IMR-90 (cell line): ENCODE measurements around the gene MORC1. TPM values are rescaled to one million over a fixed set of nuclear protein-coding genes. Genes with fewer than 3 reads are reported as not detected.

ENCODE experiments used
- ATAC-seq: fragments of 200-7000 bp; cut with Tn5 transposase; 2 replicates; pipeline ENCODE4 v1.9.1; 2020; ENCODE audit warnings: low read depth, mild to moderate bottlenecking, moderate library complexity
- BruUV-seq: library from RNA; stranded (reverse); fragments of 400-500 nt; replicated peaks from 2 replicates; lab custom pipeline; 2021; lab: Mats Ljungman, UMichigan
- CTCF ChIA-PET: fragments of 300-600 bp; formaldehyde crosslinking; extraction: SDS; loops from one replicate; lab custom pipeline; 2021; ENCODE audit warnings: antibody characterized with exemption; lab: Yijun Ruan, JAX
- POLR2A ChIA-PET: fragments of 300-600 bp; sonication (Branson Sonifier 250); formaldehyde crosslinking; loops from one replicate; lab custom pipeline; 2022; ENCODE audit warnings: antibody characterized with exemption; ENCODE audit not compliant: unreplicated experiment; lab: Charles Lee
- DNase-seq: peaks from one replicate; pipeline ENCODE4 v3.0.0; 2013
- H2AFZ ChIP-seq: replicated peaks from 2 replicates; pipeline ENCODE3; 2013; ENCODE audit warnings: low read length, mild to moderate bottlenecking; ENCODE audit not compliant: poor library complexity
- H2AK5ac ChIP-seq: 2 replicates; pipeline ENCODE4 v1.6.1; 2013; ENCODE audit warnings: low read depth, low read length, inconsistent platforms
- H2AK9ac ChIP-seq: replicated peaks from 2 replicates; pipeline ENCODE3; 2013; ENCODE audit warnings: mild to moderate bottlenecking, low read depth, low read length, moderate library complexity; ENCODE audit not compliant: poor library complexity
- H2BK120ac ChIP-seq: 2 replicates; pipeline ENCODE4 v1.6.1; 2013; ENCODE audit warnings: low read depth, low read length, inconsistent platforms
- H2BK15ac ChIP-seq: 3 replicates; pipeline ENCODE4 v1.6.1; 2013; ENCODE audit warnings: low read depth, low read length, inconsistent platforms
- H2BK20ac ChIP-seq: 2 replicates; pipeline ENCODE4 v1.6.1; 2013; ENCODE audit warnings: low read depth, mild to moderate bottlenecking, inconsistent platforms, low read length, moderate library complexity
- H2BK5ac ChIP-seq: 2 replicates; pipeline ENCODE4 v1.6.1; 2013; ENCODE audit warnings: mild to moderate bottlenecking, low read depth, low read length, inconsistent platforms; ENCODE audit not compliant: poor library complexity, severe bottlenecking
- H3K14ac ChIP-seq: replicated peaks from 2 replicates; pipeline ENCODE4 v1.6.1; 2013; ENCODE audit warnings: low read depth, low read length, inconsistent platforms
- H3K18ac ChIP-seq: 2 replicates; pipeline ENCODE4 v1.6.1; 2013; ENCODE audit warnings: low read depth, low read length, control low read depth
- H3K23ac ChIP-seq: 2 replicates; pipeline ENCODE4 v1.6.1; 2013; ENCODE audit warnings: low read depth, low read length, inconsistent platforms
- H3K27ac ChIP-seq: 2 replicates; pipeline ENCODE4 v1.5.1; 2013; ENCODE audit warnings: mild to moderate bottlenecking, control low read depth, low read length; ENCODE audit not compliant: insufficient read depth
- H3K27me3 ChIP-seq: 2 replicates; pipeline ENCODE4 v1.6.1; 2013; ENCODE audit warnings: low read length; ENCODE audit not compliant: control insufficient read depth, insufficient read depth
- H3K36me3 ChIP-seq: 2 replicates; pipeline ENCODE4 v1.6.1; 2013; ENCODE audit warnings: low read length, mixed read lengths; ENCODE audit not compliant: control insufficient read depth, insufficient read depth
- H3K4ac ChIP-seq: 2 replicates; pipeline ENCODE4 v1.6.1; 2013; ENCODE audit warnings: low read depth, low read length, inconsistent platforms
- H3K4me1 ChIP-seq: 2 replicates; pipeline ENCODE4 v1.6.1; 2013; ENCODE audit warnings: low read length, mixed read lengths; ENCODE audit not compliant: control insufficient read depth, insufficient read depth
- H3K4me2 ChIP-seq: 2 replicates; pipeline ENCODE4 v1.6.1; 2013; ENCODE audit warnings: low read depth, mild to moderate bottlenecking, control low read depth, low read length, moderate library complexity
- H3K4me3 ChIP-seq: 2 replicates; pipeline ENCODE4 v1.5.1; 2013; ENCODE audit warnings: low read depth, mild to moderate bottlenecking, control low read depth, low read length, moderate library complexity; ENCODE audit not compliant: insufficient read depth
- H3K56ac ChIP-seq: 2 replicates; pipeline ENCODE4 v1.6.1; 2013; ENCODE audit warnings: low read length, inconsistent platforms; ENCODE audit not compliant: insufficient read depth; ENCODE audit errors: extremely low read depth
- H3K79me1 ChIP-seq, 2 experiments: 2 replicates each; pipeline ENCODE4 v1.6.1; 2013; ENCODE audit warnings: low read length in 2 of 2, inconsistent platforms in 1 of 2, low read depth in 1 of 2
- H3K9ac ChIP-seq: 2 replicates; pipeline ENCODE4 v1.6.1; 2013; ENCODE audit warnings: low read depth, low read length, control low read depth
- H3K9me1 ChIP-seq: 2 replicates; pipeline ENCODE4 v1.6.1; 2013; ENCODE audit warnings: low read length, inconsistent platforms; ENCODE audit not compliant: insufficient read depth
- H3K9me3 ChIP-seq: 2 replicates; pipeline ENCODE4 v1.6.1; 2013; ENCODE audit warnings: low read length; ENCODE audit not compliant: control insufficient read depth, insufficient read depth
- H4K20me1 ChIP-seq: 2 replicates; pipeline ENCODE4 v1.6.1; 2013; ENCODE audit warnings: low read length, inconsistent platforms; ENCODE audit not compliant: insufficient read depth
- H4K5ac ChIP-seq: 2 replicates; pipeline ENCODE4 v1.6.1; 2013; ENCODE audit warnings: mild to moderate bottlenecking, low read depth, low read length, control low read depth
- H4K8ac ChIP-seq, 2 experiments: 2 replicates each; pipeline ENCODE4 v1.6.1; 2013; ENCODE audit warnings: low read depth in 2 of 2, low read length in 2 of 2, control low read depth in 1 of 2, inconsistent platforms in 1 of 2
- H4K91ac ChIP-seq: 2 replicates; pipeline ENCODE4 v1.6.1; 2013; ENCODE audit warnings: low read depth, low read length, inconsistent platforms; ENCODE audit not compliant: insufficient read depth
- BHLHE40 ChIP-seq: fragments of 150-350 bp; IDR thresholded peaks from 2 replicates; pipeline ENCODE4 v1.6.1; 2016; ENCODE audit warnings: mild to moderate bottlenecking, low read depth, low read length
- CEBPB ChIP-seq: IDR thresholded peaks from 2 replicates; pipeline ENCODE4 v1.6.1; 2012; ENCODE audit warnings: low read depth, low read length, improper control_type of control experiment
- CHD1 ChIP-seq: IDR thresholded peaks from 2 replicates; pipeline ENCODE4 v1.6.1; 2012; ENCODE audit warnings: low read depth, low read length, improper control_type of control experiment
- FOS ChIP-seq: fragments of 150-350 bp; IDR thresholded peaks from 2 replicates; pipeline ENCODE4 v1.6.1; 2016; ENCODE audit warnings: low read depth, low read length
- MAFK ChIP-seq: IDR thresholded peaks from 2 replicates; pipeline ENCODE4 v1.6.1; 2012; ENCODE audit warnings: low read depth, low read length, improper control_type of control experiment
- MAZ ChIP-seq: IDR thresholded peaks from 2 replicates; pipeline ENCODE4 v1.6.1; 2012; ENCODE audit warnings: low read depth, mild to moderate bottlenecking, low read length, improper control_type of control experiment, moderate library complexity, borderline replicate concordance
- MXI1 ChIP-seq: IDR thresholded peaks from 2 replicates; pipeline ENCODE4 v1.6.1; 2012; ENCODE audit warnings: low read depth, mild to moderate bottlenecking, low read length, moderate library complexity, borderline replicate concordance
- NFE2L2 ChIP-seq: fragments of 150-350 bp; IDR thresholded peaks from 2 replicates; pipeline ENCODE4 v1.6.1; 2016; ENCODE audit warnings: low read depth, mild to moderate bottlenecking, low read length
- POLR2A ChIP-seq: IDR thresholded peaks from 2 replicates; pipeline ENCODE4 v1.6.1; 2012; ENCODE audit warnings: mild to moderate bottlenecking, low read depth, low read length
- RAD21 ChIP-seq: IDR thresholded peaks from 2 replicates; pipeline ENCODE4 v1.6.1; 2012; ENCODE audit warnings: low read length, improper control_type of control experiment
- RCOR1 ChIP-seq: IDR thresholded peaks from 2 replicates; pipeline ENCODE4 v1.6.1; 2012; ENCODE audit warnings: mild to moderate bottlenecking, low read length, improper control_type of control experiment; ENCODE audit not compliant: insufficient replicate concordance
- RFX5 ChIP-seq: IDR thresholded peaks from 2 replicates; pipeline ENCODE4 v1.8.0; 2012; ENCODE audit warnings: low read depth, mild to moderate bottlenecking, low read length, moderate library complexity
- SMC3 ChIP-seq: fragments of 150-350 bp; IDR thresholded peaks from 2 replicates; pipeline ENCODE4 v1.6.1; 2016; ENCODE audit warnings: low read depth, mild to moderate bottlenecking, antibody characterized with exemption, low read length, moderate library complexity
- WGBS, 2 experiments: methylation state at CpG; one replicate each; pipeline versions ENCODE4 v1.1.5 to v1.1.7; 2013; ENCODE audit warnings: missing lambda C conversion rate in 2 of 2; ENCODE audit not compliant: insufficient read length in 1 of 2; ENCODE audit errors: extremely low coverage in 2 of 2; 5-methylcytosine and 5-hydroxymethylcytosine counted together
- dilution Hi-C: fragments of 300-500 bp; cut with HindIII; formaldehyde crosslinking; loops from one replicate; pipeline ENCODE4 v1.14.3; 2018; ENCODE audit warnings: low sequenced_read_pairs; ENCODE audit not compliant: unreplicated experiment
- in situ Hi-C: fragments of 300-500 bp; cut with MboI; formaldehyde crosslinking; loops from 3 replicates; pipeline ENCODE4 v1.14.3; 2019; ENCODE audit warnings: low sequenced_read_pairs, inconsistent platforms, mixed read lengths
- intact Hi-C: fragments of 100-400 bp; cut with micrococcal nuclease; formaldehyde crosslinking; loops from 2 replicates; pipeline ENCODE4 v1.10.0; 2022
- polyA plus RNA-seq, 3 experiments: library from polyadenylated mRNA; depleted of rRNA; stranded (reverse); fragments of >200 nt; gene quantifications; 2 replicates each; pipeline ENCODE4 v1.2.3, GENCODE V29; 2012; ENCODE audit warnings: low replicate concordance in 1 of 3
- total RNA-seq: library from RNA; depleted of rRNA; stranded (reverse); fragments of >200 nt; gene quantifications from 2 replicates; pipeline ENCODE4 v1.2.3, GENCODE V29; 2012
- TF ChIP-seq, protein P1 (sequence below): fragments of 150-350 bp; IDR thresholded peaks from 2 replicates; pipeline ENCODE4 v1.6.1; 2016; ENCODE audit warnings: low read depth, mild to moderate bottlenecking, low read length, moderate library complexity, borderline replicate concordance
- TF ChIP-seq, protein P2 (sequence below): fragments of 150-350 bp; IDR thresholded peaks from 2 replicates; pipeline ENCODE4 v1.6.1; 2017; ENCODE audit warnings: mild to moderate bottlenecking, antibody characterized with exemption, low read length, low read depth
- TF ChIP-seq, protein P3 (sequence below): conservative IDR thresholded peaks from 2 replicates; pipeline ENCODE4 v1.5.1; 2012; ENCODE audit warnings: mild to moderate bottlenecking, low read depth, low read length, improper control_type of control experiment

Gene MORC1
- total and polyA plus RNA-seq, 2 of the 4 experiments (the other 2 are of a cell fraction): not detected

DNA sequence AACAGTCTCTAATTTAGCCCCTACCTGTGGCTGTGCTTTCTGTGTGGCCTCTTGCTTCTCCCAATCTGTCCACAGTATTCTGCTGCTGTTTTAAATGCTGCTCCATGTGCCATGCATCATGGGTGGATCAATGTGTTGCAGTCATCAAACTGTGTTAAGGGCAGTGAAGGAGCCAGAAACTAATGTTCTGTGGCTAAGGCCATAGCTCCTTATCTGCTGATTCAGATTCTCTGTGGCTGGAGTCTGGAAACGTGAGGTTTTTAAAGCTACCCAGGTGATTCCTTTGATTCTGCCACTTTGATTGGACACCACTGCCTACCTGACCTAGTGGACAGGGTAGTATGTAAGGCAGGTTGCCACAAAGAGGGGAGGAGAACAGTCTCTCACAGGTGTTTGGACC is 44.8 kb downstream of the MORC1 start:
- Histone ChIP-seq H4K5ac (no peak overlapping the region), H4K91ac (no peak overlapping the region), H2BK5ac (no peak overlapping the region), H4K20me1 (no peaks in the 10 kb centered on the region), H3K36me3 (no peaks in the 10 kb centered on the region), H2AK9ac (no peak overlapping the region), H3K9me3 (no peaks in the 10 kb centered on the region), H3K4me1 (no peaks in the 10 kb centered on the region), H3K4me2 (no peak overlapping the region), H4K8ac (no peak overlapping the region), H3K4ac (no peak overlapping the region), H3K9ac (no peak overlapping the region), H2BK15ac (no peak overlapping the region), H3K27ac (no peak overlapping the region), H3K18ac (no peak overlapping the region), H3K14ac (no peak overlapping the region), H2BK120ac (no peak overlapping the region), H3K9me1 (no peaks in the 10 kb centered on the region), H3K56ac (no peak overlapping the region), H3K23ac (no peak overlapping the region), H3K27me3 (no peaks in the 10 kb centered on the region), H2AFZ (no peak overlapping the region), H2AK5ac (no peak overlapping the region), H2BK20ac (no peak overlapping the region), H3K79me1 (no peaks in the 10 kb centered on the region), H3K4me3 (no peak overlapping the region)
- ChIA-PET POLR2A (no interaction called here), CTCF (no interaction called here)
- no peak for DNase-seq
- intact Hi-C loops (no loop called here), dilution Hi-C loops (no loop called here), in situ Hi-C loops (no loop called here)
- no CpG with 5 or more reads among the region's 1 CpG for WGBS, 2 experiments
- no peak for ATAC-seq
- no TSS peak for BruUV-seq
- TF ChIP-seq, protein P1, sequence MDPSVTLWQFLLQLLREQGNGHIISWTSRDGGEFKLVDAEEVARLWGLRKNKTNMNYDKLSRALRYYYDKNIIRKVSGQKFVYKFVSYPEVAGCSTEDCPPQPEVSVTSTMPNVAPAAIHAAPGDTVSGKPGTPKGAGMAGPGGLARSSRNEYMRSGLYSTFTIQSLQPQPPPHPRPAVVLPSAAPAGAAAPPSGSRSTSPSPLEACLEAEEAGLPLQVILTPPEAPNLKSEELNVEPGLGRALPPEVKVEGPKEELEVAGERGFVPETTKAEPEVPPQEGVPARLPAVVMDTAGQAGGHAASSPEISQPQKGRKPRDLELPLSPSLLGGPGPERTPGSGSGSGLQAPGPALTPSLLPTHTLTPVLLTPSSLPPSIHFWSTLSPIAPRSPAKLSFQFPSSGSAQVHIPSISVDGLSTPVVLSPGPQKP: no peak
- TF ChIP-seq BHLHE40 (no peak), MAZ (no peak), CEBPB (no peak), NFE2L2 (no peak), RAD21 (no peak), MAFK (no peak), RFX5 (no peak), CHD1 (no peak), MXI1 (no peak), SMC3 (no peak), FOS (no peak), POLR2A (no peak), RCOR1 (no peak)
- TF ChIP-seq, protein P2, sequence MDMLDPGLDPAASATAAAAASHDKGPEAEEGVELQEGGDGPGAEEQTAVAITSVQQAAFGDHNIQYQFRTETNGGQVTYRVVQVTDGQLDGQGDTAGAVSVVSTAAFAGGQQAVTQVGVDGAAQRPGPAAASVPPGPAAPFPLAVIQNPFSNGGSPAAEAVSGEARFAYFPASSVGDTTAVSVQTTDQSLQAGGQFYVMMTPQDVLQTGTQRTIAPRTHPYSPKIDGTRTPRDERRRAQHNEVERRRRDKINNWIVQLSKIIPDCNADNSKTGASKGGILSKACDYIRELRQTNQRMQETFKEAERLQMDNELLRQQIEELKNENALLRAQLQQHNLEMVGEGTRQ: no peak
- TF ChIP-seq, protein P3, sequence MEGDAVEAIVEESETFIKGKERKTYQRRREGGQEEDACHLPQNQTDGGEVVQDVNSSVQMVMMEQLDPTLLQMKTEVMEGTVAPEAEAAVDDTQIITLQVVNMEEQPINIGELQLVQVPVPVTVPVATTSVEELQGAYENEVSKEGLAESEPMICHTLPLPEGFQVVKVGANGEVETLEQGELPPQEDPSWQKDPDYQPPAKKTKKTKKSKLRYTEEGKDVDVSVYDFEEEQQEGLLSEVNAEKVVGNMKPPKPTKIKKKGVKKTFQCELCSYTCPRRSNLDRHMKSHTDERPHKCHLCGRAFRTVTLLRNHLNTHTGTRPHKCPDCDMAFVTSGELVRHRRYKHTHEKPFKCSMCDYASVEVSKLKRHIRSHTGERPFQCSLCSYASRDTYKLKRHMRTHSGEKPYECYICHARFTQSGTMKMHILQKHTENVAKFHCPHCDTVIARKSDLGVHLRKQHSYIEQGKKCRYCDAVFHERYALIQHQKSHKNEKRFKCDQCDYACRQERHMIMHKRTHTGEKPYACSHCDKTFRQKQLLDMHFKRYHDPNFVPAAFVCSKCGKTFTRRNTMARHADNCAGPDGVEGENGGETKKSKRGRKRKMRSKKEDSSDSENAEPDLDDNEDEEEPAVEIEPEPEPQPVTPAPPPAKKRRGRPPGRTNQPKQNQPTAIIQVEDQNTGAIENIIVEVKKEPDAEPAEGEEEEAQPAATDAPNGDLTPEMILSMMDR: no peak
